Activated CD4-positive, alpha-beta T cell treated with anti-CD3 and anti-CD28 coated beads, Interleukin-2, Interleukin-6, amounts not matched to agents 100 ng/mL and 50 ng/mL, durations not matched to agents 16 hours and 8 hours (primary cell): ENCODE data around the gene PCDHGB5.
"Not testable (repeated sequence)": the region's sequence is repeated elsewhere in the genome, so short reads cannot be mapped to it uniquely, and the experiment has no call there.

Source experiments
- DNase-seq: peaks from one replicate; pipeline ENCODE4 v3.0.0-alpha.2; 2020

The PCDHGB5 gene

GRCh38 chr5:141412854-141413539, 15.2 kb downstream of the PCDHGB5 start, which contains the start of gene PCDHGA10:
Gene PCDHGA10, plus strand, starts transcription at chr5:141412987. Its CDS starts 189 bp downstream, at chr5:141413176.
- DNase-seq: peak; percentile 64

GRCh38 chr5:141413540-141414069, 15.9 kb downstream of the PCDHGB5 start:
- no peak for DNase-seq

GRCh38 chr5:141414548-141415274, 17.0 kb downstream of the PCDHGB5 start:
- DNase-seq: not testable (repeated sequence)

GRCh38 chr5:141415275-141415618, 17.5 kb downstream of the PCDHGB5 start:
- DNase-seq: not testable (repeated sequence)

- peak; percentile 66 for DNase-seq
Observed at GRCh38 chr5:141417494-141418172, 19.9 kb downstream of the PCDHGB5 start, which contains the start of gene PCDHGB7. Gene PCDHGB7, plus strand, starts transcription at chr5:141417677. Its CDS starts 183 bp downstream, at chr5:141417860.

GRCh38 chr5:141419074-141419880, 21.5 kb downstream of the PCDHGB5 start:
- no peak for DNase-seq

GRCh38 chr5:141420855-141421488, 23.2 kb downstream of the PCDHGB5 start, which contains the start of gene PCDHGA11:
Gene PCDHGA11, plus strand, starts transcription at chr5:141421051. Its CDS starts 177 bp downstream, at chr5:141421228.
- DNase-seq: peak; percentile 59

- DNase-seq: no peak
Observed at GRCh38 chr5:141421489-141421855, 23.7 kb downstream of the PCDHGB5 start.

GRCh38 chr5:141422742-141423291, 25.1 kb downstream of the PCDHGB5 start:
- no peak for DNase-seq

GRCh38 chr5:141427783-141428426, 30.2 kb downstream of the PCDHGB5 start:
- DNase-seq: no peak

GRCh38 chr5:141430332-141431113, 32.8 kb downstream of the PCDHGB5 start, which contains the start of gene PCDHGA12:
Gene PCDHGA12, plus strand, starts transcription at chr5:141430507. Its CDS starts 253 bp downstream, at chr5:141430760.
- DNase-seq: peak; percentile 49

GRCh38 chr5:141431286-141431685, 33.5 kb downstream of the PCDHGB5 start:
- DNase-seq: no peak

GRCh38 chr5:141432308-141432707, 34.6 kb downstream of the PCDHGB5 start:
- DNase-seq: not testable (repeated sequence)

GRCh38 chr5:141432726-141433125, 35.0 kb downstream of the PCDHGB5 start:
- DNase-seq: not testable (repeated sequence)

- no peak for DNase-seq
Observed at GRCh38 chr5:141434006-141434405, 36.3 kb downstream of the PCDHGB5 start.

- no peak for DNase-seq
Observed at GRCh38 chr5:141437221-141437620, 39.5 kb downstream of the PCDHGB5 start.

GRCh38 chr5:141439411-141440141, 41.8 kb downstream of the PCDHGB5 start:
- DNase-seq: no peak

- no peak for DNase-seq
Observed at GRCh38 chr5:141440341-141440740, 42.6 kb downstream of the PCDHGB5 start.

GRCh38 chr5:141441571-141442170, 43.9 kb downstream of the PCDHGB5 start:
- no peak for DNase-seq
